WERI-Rb-1 (cell line): ENCODE data around the gene CLEC19A.

Experiments used
- DNase-seq: peaks from one replicate; pipeline ENCODE4 v3.0.0-alpha.2; 2020
- H3K27ac ChIP-seq: fragments of 250-450 bp; sonication (Bioruptor Pico); 2 replicates; pipeline ENCODE4 v1.5.1; 2020; ENCODE audit warnings: mild to moderate bottlenecking, moderate library complexity
- H3K27me3 ChIP-seq: fragments of 250-450 bp; sonication (Bioruptor Pico); 2 replicates; pipeline ENCODE4 v1.5.1; 2021; ENCODE audit warnings: mild to moderate bottlenecking, low read depth, moderate library complexity; ENCODE audit not compliant: insufficient read depth, severe bottlenecking
- H3K36me3 ChIP-seq: fragments of 250-450 bp; sonication (Bioruptor Pico); 2 replicates; pipeline ENCODE4 v1.5.1; 2020; ENCODE audit warnings: mild to moderate bottlenecking, moderate library complexity
- H3K4me3 ChIP-seq: 2 replicates; pipeline ENCODE4 v1.5.1; 2011; ENCODE audit warnings: low read depth, mild to moderate bottlenecking, control low read depth, low read length
- H3K9me3 ChIP-seq: fragments of 250-450 bp; sonication (Bioruptor Pico); 2 replicates; pipeline ENCODE4 v1.5.1; 2021; ENCODE audit warnings: mild to moderate bottlenecking, moderate library complexity; ENCODE audit not compliant: severe bottlenecking
- TF ChIP-seq, protein P1 (sequence below): IDR thresholded peaks from 2 replicates; pipeline ENCODE4 v1.5.1; 2011; ENCODE audit warnings: low read depth, mild to moderate bottlenecking, control low read depth, inconsistent platforms, low read length

CLEC19A gene

GRCh38 chr16:19294156-19294649 is 8.7 kb downstream of the CLEC19A start:
- Histone ChIP-seq H3K27ac (no peak overlapping the region), H3K9me3 (no peaks in the 10 kb centered on the region), H3K4me3 (no peak overlapping the region), H3K36me3 (no peaks in the 10 kb centered on the region), H3K27me3 (no peaks in the 10 kb centered on the region)
- DNase-seq: no peak
- TF ChIP-seq, protein P1, sequence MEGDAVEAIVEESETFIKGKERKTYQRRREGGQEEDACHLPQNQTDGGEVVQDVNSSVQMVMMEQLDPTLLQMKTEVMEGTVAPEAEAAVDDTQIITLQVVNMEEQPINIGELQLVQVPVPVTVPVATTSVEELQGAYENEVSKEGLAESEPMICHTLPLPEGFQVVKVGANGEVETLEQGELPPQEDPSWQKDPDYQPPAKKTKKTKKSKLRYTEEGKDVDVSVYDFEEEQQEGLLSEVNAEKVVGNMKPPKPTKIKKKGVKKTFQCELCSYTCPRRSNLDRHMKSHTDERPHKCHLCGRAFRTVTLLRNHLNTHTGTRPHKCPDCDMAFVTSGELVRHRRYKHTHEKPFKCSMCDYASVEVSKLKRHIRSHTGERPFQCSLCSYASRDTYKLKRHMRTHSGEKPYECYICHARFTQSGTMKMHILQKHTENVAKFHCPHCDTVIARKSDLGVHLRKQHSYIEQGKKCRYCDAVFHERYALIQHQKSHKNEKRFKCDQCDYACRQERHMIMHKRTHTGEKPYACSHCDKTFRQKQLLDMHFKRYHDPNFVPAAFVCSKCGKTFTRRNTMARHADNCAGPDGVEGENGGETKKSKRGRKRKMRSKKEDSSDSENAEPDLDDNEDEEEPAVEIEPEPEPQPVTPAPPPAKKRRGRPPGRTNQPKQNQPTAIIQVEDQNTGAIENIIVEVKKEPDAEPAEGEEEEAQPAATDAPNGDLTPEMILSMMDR: no peak

- no peaks in the 10 kb centered on the region for H3K27me3 ChIP-seq
- H3K27ac ChIP-seq: no peak overlapping the region
- H3K9me3 ChIP-seq: no peaks in the 10 kb centered on the region
- TF ChIP-seq, protein P1: no peak
- no peak overlapping the region for H3K4me3 ChIP-seq
- no peaks in the 10 kb centered on the region for H3K36me3 ChIP-seq
- DNase-seq: no peak
Measured at GRCh38 chr16:19295393-19295792, 9.9 kb downstream of the CLEC19A start.

GRCh38 chr16:19297454-19297853 is 11.9 kb downstream of the CLEC19A start:
- no peaks in the 10 kb centered on the region for H3K9me3 ChIP-seq

DNA sequence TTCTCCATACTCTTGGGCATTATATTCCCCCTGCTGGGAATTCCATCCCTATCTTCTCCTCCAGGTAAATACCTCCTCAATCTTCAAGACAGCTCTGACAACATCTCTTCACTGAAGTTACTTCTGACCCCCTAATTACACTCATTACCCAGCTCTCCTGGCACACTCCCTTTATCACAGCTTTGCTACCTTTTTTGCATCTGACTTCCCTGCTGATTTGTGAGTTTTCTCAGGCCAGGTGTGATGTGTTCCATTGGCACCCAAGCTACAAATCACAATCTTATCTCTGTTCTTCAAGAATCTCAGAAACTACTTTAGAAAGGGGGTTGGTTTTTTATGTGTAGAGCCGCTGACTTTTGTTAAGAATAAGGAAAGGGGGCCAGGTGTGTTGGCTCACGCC is 14.0 kb downstream of the CLEC19A start:
- H3K36me3 ChIP-seq: no peaks in the 10 kb centered on the region
- no peak overlapping the region for H3K27ac ChIP-seq
- DNase-seq: no peak
- no peaks in the 10 kb centered on the region for H3K9me3 ChIP-seq
- no peak overlapping the region for H3K4me3 ChIP-seq
- TF ChIP-seq, protein P1: no peak
- no peaks in the 10 kb centered on the region for H3K27me3 ChIP-seq

More at GRCh38 chr16:19297454-19297853, 11.9 kb downstream of the CLEC19A start:
- Histone ChIP-seq H3K27me3 (no peaks in the 10 kb centered on the region), H3K36me3 (no peaks in the 10 kb centered on the region), H3K4me3 (no peak overlapping the region), H3K27ac (no peak overlapping the region)
- TF ChIP-seq, protein P1: no peak
- no peak for DNase-seq

- no peak for DNase-seq
- Histone ChIP-seq H3K27me3 (no peaks in the 10 kb centered on the region), H3K4me3 (no peak overlapping the region), H3K27ac (no peak overlapping the region), H3K9me3 (no peaks in the 10 kb centered on the region), H3K36me3 (no peaks in the 10 kb centered on the region)
- TF ChIP-seq, protein P1: no peak
Measured at GRCh38 chr16:19301931-19302330, 16.4 kb downstream of the CLEC19A start.

- H3K36me3 ChIP-seq: no peaks in the 10 kb centered on the region
- no peak overlapping the region for H3K27ac ChIP-seq
- TF ChIP-seq, protein P1: no peak
- no peaks in the 10 kb centered on the region for H3K9me3 ChIP-seq
- H3K4me3 ChIP-seq: no peak overlapping the region
- H3K27me3 ChIP-seq: no peaks in the 10 kb centered on the region
- DNase-seq: no peak
Measured at GRCh38 chr16:19304750-19305149, 19.2 kb downstream of the CLEC19A start.
